ENCODE data around the gene ADA.

Gene ADA

GRCh38 chr20:44624152-44624551, 27.3 kb downstream of the ADA start (continued):
- no peak for TF ChIP-seq ZNF8 (CRISPR knock-in tag; IDR thresholded peaks at IDR 0.05)

DNA sequence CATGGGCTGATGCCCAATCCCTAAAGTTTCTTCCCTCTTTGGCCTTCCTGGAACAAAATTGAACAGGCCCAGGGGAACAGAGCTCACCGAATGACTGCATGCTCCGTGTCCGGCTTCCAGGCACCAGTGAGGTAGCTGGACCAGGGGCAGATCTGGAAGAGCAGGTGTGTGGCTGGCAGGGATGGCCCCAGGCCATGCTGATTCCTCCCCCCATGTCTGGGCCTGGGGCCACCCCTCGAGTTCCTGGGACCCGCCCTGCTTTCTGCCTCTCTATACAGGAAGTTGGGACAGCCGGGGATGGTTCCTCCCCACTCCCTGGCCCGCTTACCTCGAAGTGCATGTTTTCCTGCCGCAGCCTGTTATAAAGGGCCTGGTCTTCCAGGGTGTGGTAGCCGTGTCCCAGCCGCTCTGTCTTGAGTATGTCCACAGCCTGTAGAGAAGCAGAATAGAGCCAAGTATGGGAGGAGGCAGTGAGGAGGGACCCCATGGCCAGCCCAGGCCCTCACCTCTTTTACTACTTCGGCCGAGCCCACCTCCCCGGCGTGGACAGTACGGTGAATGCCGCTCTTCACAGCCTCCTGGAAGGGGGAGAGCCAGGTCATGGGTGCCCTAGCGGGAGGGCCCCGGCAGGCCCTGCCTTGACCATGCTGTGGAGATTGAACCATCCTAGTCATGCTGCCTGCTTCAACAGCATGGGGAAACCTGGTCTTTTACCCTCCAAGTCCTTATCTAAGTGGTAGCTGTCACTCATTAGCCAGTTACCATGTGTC, 28.8 kb downstream of the ADA start:
- no peak; the same call in 2 of the 3 replicates for ATAC-seq
- TF ChIP-seq ZNF70 (CRISPR knock-in tag; IDR thresholded peaks at IDR 0.05) = no peak
- no peak for TF ChIP-seq TOX (CRISPR knock-in tag; IDR thresholded peaks at IDR 0.05; ENCODE audit: borderline replicate concordance)
- no peak for TF ChIP-seq ZFP30 (CRISPR knock-in tag; IDR thresholded peaks at IDR 0.05)
- TF ChIP-seq ZNF565 (CRISPR knock-in tag; conservative IDR thresholded peaks at IDR 0.05; ENCODE audit: low read depth) = no peak
- TF ChIP-seq TSHZ2 (CRISPR knock-in tag; IDR thresholded peaks at IDR 0.05) = no peak
- no peak for TF ChIP-seq RARB (CRISPR knock-in tag; IDR thresholded peaks at IDR 0.05)
- no peak for TF ChIP-seq BACH2 (CRISPR knock-in tag; IDR thresholded peaks at IDR 0.05; ENCODE audit: borderline replicate concordance)
- no peak for TF ChIP-seq ZC3H10 (CRISPR knock-in tag; IDR thresholded peaks at IDR 0.05)
- TF ChIP-seq POU6F1 (CRISPR knock-in tag; IDR thresholded peaks at IDR 0.05; ENCODE audit: borderline replicate concordance, low read depth) = no peak
- no peak for TF ChIP-seq OSR1 (CRISPR knock-in tag; IDR thresholded peaks at IDR 0.05)
- TF ChIP-seq ISL1 (CRISPR knock-in tag; IDR thresholded peaks at IDR 0.05) = no peak
- no peak for TF ChIP-seq ARNTL (CRISPR knock-in tag; IDR thresholded peaks at IDR 0.05; ENCODE audit: borderline replicate concordance, low read depth)

DNA sequence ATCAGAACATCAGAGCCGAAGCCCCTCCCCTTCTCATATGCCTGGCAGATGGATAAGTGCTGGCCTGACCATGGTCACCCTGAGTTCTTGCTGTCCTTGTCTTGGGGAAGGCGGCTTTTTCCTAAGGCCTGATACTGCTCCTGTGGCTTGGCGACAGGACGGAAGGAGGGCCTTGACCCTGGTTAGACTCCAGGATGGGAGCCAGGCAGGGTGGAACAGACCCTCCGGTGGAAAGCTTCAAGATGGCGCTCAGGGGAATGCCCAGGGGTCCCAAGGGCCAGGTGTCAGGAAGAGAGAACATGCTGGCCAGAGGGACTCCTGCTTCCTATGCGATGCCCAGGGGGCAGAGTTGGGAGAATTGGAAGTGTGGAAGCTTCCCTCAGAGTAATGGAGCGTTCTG, 29.6 kb downstream of the ADA start:
- ATAC-seq = no peak
- TF ChIP-seq RARB (CRISPR knock-in tag; IDR thresholded peaks at IDR 0.05) (no peak), CSDC2 (CRISPR knock-in tag; IDR thresholded peaks at IDR 0.05) (no peak), POU6F1 (CRISPR knock-in tag; IDR thresholded peaks at IDR 0.05; ENCODE audit: borderline replicate concordance, low read depth) (no peak), PPARA (CRISPR knock-in tag; IDR thresholded peaks at IDR 0.05; ENCODE audit: borderline replicate concordance) (no peak), ZNF565 (CRISPR knock-in tag; conservative IDR thresholded peaks at IDR 0.05; ENCODE audit: low read depth) (no peak), PATZ1 (CRISPR knock-in tag; IDR thresholded peaks at IDR 0.05; ENCODE audit: borderline replicate concordance) (no peak), ZFP3 (CRISPR knock-in tag; IDR thresholded peaks at IDR 0.05) (no peak), TCF4 (CRISPR knock-in tag; IDR thresholded peaks at IDR 0.05; ENCODE audit: borderline replicate concordance) (no peak), TSHZ2 (CRISPR knock-in tag; IDR thresholded peaks at IDR 0.05) (no peak), OSR1 (CRISPR knock-in tag; IDR thresholded peaks at IDR 0.05) (no peak), TOX (CRISPR knock-in tag; IDR thresholded peaks at IDR 0.05; ENCODE audit: borderline replicate concordance) (no peak), ZFP30 (CRISPR knock-in tag; IDR thresholded peaks at IDR 0.05) (no peak), ISL1 (CRISPR knock-in tag; IDR thresholded peaks at IDR 0.05) (no peak), ZNF70 (CRISPR knock-in tag; IDR thresholded peaks at IDR 0.05) (no peak), ZC3H10 (CRISPR knock-in tag; IDR thresholded peaks at IDR 0.05) (no peak), BACH2 (CRISPR knock-in tag; IDR thresholded peaks at IDR 0.05; ENCODE audit: borderline replicate concordance) (no peak), ZNF8 (CRISPR knock-in tag; IDR thresholded peaks at IDR 0.05) (no peak), ESRRG (CRISPR knock-in tag; IDR thresholded peaks at IDR 0.05) (no peak)
- TF ChIP-seq, protein P1, sequence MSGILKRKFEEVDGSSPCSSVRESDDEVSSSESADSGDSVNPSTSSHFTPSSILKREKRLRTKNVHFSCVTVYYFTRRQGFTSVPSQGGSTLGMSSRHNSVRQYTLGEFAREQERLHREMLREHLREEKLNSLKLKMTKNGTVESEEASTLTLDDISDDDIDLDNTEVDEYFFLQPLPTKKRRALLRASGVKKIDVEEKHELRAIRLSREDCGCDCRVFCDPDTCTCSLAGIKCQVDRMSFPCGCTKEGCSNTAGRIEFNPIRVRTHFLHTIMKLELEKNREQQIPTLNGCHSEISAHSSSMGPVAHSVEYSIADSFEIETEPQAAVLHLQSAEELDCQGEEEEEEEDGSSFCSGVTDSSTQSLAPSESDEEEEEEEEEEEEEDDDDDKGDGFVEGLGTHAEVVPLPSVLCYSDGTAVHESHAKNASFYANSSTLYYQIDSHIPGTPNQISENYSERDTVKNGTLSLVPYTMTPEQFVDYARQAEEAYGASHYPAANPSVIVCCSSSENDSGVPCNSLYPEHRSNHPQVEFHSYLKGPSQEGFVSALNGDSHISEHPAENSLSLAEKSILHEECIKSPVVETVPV (CRISPR knock-in tag; IDR thresholded peaks at IDR 0.05) = no peak
- TF ChIP-seq, protein P2, sequence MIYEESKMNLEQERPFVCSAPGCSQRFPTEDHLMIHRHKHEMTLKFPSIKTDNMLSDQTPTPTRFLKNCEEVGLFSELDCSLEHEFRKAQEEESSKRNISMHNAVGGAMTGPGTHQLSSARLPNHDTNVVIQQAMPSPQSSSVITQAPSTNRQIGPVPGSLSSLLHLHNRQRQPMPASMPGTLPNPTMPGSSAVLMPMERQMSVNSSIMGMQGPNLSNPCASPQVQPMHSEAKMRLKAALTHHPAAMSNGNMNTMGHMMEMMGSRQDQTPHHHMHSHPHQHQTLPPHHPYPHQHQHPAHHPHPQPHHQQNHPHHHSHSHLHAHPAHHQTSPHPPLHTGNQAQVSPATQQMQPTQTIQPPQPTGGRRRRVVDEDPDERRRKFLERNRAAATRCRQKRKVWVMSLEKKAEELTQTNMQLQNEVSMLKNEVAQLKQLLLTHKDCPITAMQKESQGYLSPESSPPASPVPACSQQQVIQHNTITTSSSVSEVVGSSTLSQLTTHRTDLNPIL (CRISPR knock-in tag; IDR thresholded peaks at IDR 0.05; ENCODE audit: low read depth) = no peak

Data from SK-N-SH treated with all-trans-retinoic acid at 6 μM for 48 hours (cell line).